ENCODE data around the gene GRB10. TPM values are rescaled to one million over a fixed set of nuclear protein-coding genes. Genes with fewer than 3 reads are reported as not detected.

Gene GRB10
- total and polyA plus RNA-seq, 2 of the 8 experiments (the other 6 are each of a cell fraction or from before 2014, with no cell fraction given) = 35.7 to 97.0 TPM

- peaks cover 5% of the 10 kb centered on the region; the same call in 1 of the 2 replicates for H3K79me1 ChIP-seq (ENCODE audit: low read depth, low read length)
- no peak overlapping the region for H3K4me2 ChIP-seq (ENCODE audit: insufficient read depth in 1 of 2, low read depth in 2 of 2, low read length in 2 of 2)
- WGBS, 2 experiments (ENCODE audit: extremely low coverage in 1 of 2, insufficient coverage in 1 of 2, insufficient read length in 1 of 2, insufficient replicate concordance in 2 of 2, low coverage in 1 of 2, low lambda C conversion rate in 2 of 2, missing lambda C conversion rate in 1 of 2) = 82% methylated on average over 10 of the region's 10 CpGs; no CpG with 5 or more reads in 1 of the 2 experiments
- no peak overlapping the region for H2BK20ac ChIP-seq (ENCODE audit: low read length)
- no peak overlapping the region for H2AK5ac ChIP-seq (ENCODE audit: low read depth, low read length)
- H3K9ac ChIP-seq (replicated peaks in 1 of 4; ENCODE audit: extremely low read depth in 1 of 4, low read depth in 3 of 4, low read length in 3 of 4) = no peak overlapping the region
- no peak overlapping the region for H3K4ac ChIP-seq (replicated peaks; ENCODE audit: insufficient read length, low read depth, low read length)
- H3K27ac ChIP-seq (ENCODE audit: low read depth, low read length) = no peak overlapping the region
- no peak overlapping the region for H3K14ac ChIP-seq (ENCODE audit: insufficient read length)
- H2AFZ ChIP-seq (ENCODE audit: low read length) = no peak overlapping the region
- no peak overlapping the region for H4K5ac ChIP-seq (ENCODE audit: insufficient read length, low read depth, low read length)
- H4K20me1 ChIP-seq (replicated peaks in 1 of 2; ENCODE audit: control insufficient read depth in 1 of 2, insufficient read depth in 2 of 2, low read length in 2 of 2) = peaks cover 6 to 8% of the 10 kb centered on the region in 2 experiments
- no peak overlapping the region for H3K18ac ChIP-seq (ENCODE audit: extremely low read depth, low read length)
- no peak overlapping the region for H4K8ac ChIP-seq (ENCODE audit: extremely low read depth, insufficient read depth, low read length)
- H3K23ac ChIP-seq (ENCODE audit: insufficient read length) = no peak overlapping the region
- DNase-seq (ENCODE audit: low read depth in 1 of 2, low spot score in 2 of 2) (no peak), FAIRE-seq (no peak)
- H2BK12ac ChIP-seq (ENCODE audit: low read depth, low read length) = no peak overlapping the region
- peaks cover 2 to 8% (median 7%) of the 10 kb centered on the region in 4 experiments; a peak in 4 of 8 replicates for H3K36me3 ChIP-seq (ENCODE audit: control insufficient read depth in 2 of 4, insufficient read depth in 4 of 4, low read length in 3 of 4)
- no peak overlapping the region for H3K4me3 ChIP-seq (ENCODE audit: extremely low read depth in 1 of 4, insufficient read depth in 2 of 4, low read depth in 3 of 4, low read length in 4 of 4)
- peaks cover 4 to 23% (median 9%) of the 10 kb centered on the region in 4 experiments for H3K4me1 ChIP-seq (replicated peaks in 1 of 4; ENCODE audit: control insufficient read depth in 3 of 4, insufficient read depth in 4 of 4, low read length in 3 of 4)
- CTCF ChIA-PET (ENCODE audit: partially characterized antibody) = interaction anchor here (0.6 to 6.3 kb wide), 27 partner anchors 12 to 531 kb away, joined by 3 to 56 read pairs (median 4); no protein-coding TSS in a partner anchor
- no peak overlapping the region for H4K91ac ChIP-seq (replicated peaks; ENCODE audit: insufficient read length, low read length)
- peaks cover 0 to 42% of the 10 kb centered on the region in 2 experiments; a peak in 2 of 4 replicates for H3K79me2 ChIP-seq (ENCODE audit: control insufficient read depth in 1 of 2, insufficient read depth in 2 of 2, low read length in 2 of 2)
- no peak overlapping the region for H2BK5ac ChIP-seq (ENCODE audit: low read depth, low read length)
- H3K56ac ChIP-seq (replicated peaks; ENCODE audit: insufficient read length, low read depth, low read length) = no peak overlapping the region
- POLR2A ChIA-PET (ENCODE audit: partially characterized antibody) = interaction anchor here (0.6 to 0.7 kb wide), 2 partner anchors 65 to 529 kb away, joined by 3 read pairs; no protein-coding TSS in a partner anchor
- no peaks in the 10 kb centered on the region for H3K27me3 ChIP-seq (replicated peaks in 1 of 4; ENCODE audit: control insufficient read depth in 3 of 4, extremely low read depth in 1 of 4, insufficient read depth in 3 of 4, low read length in 3 of 4)
- H3K23me2 ChIP-seq (ENCODE audit: low read depth, low read length) = no peaks in the 10 kb centered on the region
- H2BK120ac ChIP-seq (replicated peaks; ENCODE audit: low read depth, low read length) = no peak overlapping the region
- H3K9me3 ChIP-seq (ENCODE audit: insufficient read depth in 2 of 2, low read depth in 1 of 2, low read length in 1 of 2) = no peaks in the 10 kb centered on the region
- no peak overlapping the region for H2BK15ac ChIP-seq (ENCODE audit: low read length)
- TF ChIP-seq CEBPB (IDR thresholded peaks at IDR 0.05; ENCODE audit: low read depth, low read length) (no peak), SIX5 (IDR thresholded peaks at IDR 0.05; ENCODE audit: low read depth, low read length) (no peak), ZNF274 (IDR thresholded peaks at IDR 0.05; ENCODE audit: borderline replicate concordance, extremely low read depth, low read length) (no peak), ATF3 (IDR thresholded peaks at IDR 0.05; ENCODE audit: insufficient read depth, low read depth, low read length) (no peak), TEAD4 (IDR thresholded peaks at IDR 0.05; ENCODE audit: low read depth, low read length) (no peak), SIN3A (conservative IDR thresholded peaks at IDR 0.05 in 1 of 2, IDR thresholded peaks at IDR 0.05 in 1 of 2; ENCODE audit: low read depth in 1 of 2, low read length in 2 of 2) (no peak), NRF1 (IDR thresholded peaks at IDR 0.05; ENCODE audit: low read depth, low read length) (no peak), HDAC6 (IDR thresholded peaks at IDR 0.05; ENCODE audit: low read depth, low read length) (no peak), JUN (IDR thresholded peaks at IDR 0.05; ENCODE audit: low read depth, low read length) (no peak), ATF2 (IDR thresholded peaks at IDR 0.05; ENCODE audit: low read length) (no peak)
Observed at GRCh38 chr7:50629238-50629901, 153.3 kb downstream of the GRB10 start.

Data from H1 (cell line).